ENCODE measurements around the gene CSH1. TPM values are rescaled to one million over a fixed set of nuclear protein-coding genes. Genes with fewer than 3 reads are reported as not detected.
"Not testable (repeated sequence)": the region's sequence is repeated elsewhere in the genome, so short reads cannot be mapped to it uniquely, and the experiment has no call there.

Gene CSH1
- total RNA-seq, 3 donors from 2014 or later (not counting 1 experiment from before 2014, with no cell fraction given) = not detected

DNA sequence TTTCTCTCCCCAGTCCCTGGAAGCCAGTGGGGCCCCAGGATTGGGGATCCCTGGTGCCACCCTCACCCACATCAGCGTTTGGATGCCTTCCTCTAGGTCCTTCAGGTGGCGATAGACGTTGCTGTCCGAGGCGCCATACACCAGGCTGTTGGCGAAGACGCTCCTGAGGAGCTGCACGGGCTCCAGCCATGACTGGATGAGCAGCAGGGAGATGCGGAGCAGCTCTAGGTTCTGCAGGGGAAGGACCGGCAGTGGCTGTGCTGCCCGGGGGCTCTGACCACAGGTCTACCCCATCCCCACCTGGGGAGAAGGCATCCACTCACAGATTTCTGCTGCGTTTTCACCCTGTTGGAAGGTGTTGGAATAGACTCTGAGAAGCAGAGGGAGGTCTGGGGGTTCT lies 15.7 kb downstream of the CSH1 start:
- WGBS (ENCODE audit: insufficient coverage) = 87% methylated on average over 12 of the region's 12 CpGs
- no peak overlapping the region for H3K4me3 ChIP-seq (ENCODE audit: low read length)
- no peak overlapping the region for H3K27ac Mint-ChIP-seq
- no peaks in the 10 kb centered on the region for H3K36me3 ChIP-seq (ENCODE audit: control insufficient read depth, insufficient read depth, low read length)
- H3K9me3 ChIP-seq (ENCODE audit: control insufficient read depth, insufficient read depth, low read length) = no peaks in the 10 kb centered on the region
- TF ChIP-seq, protein P1, sequence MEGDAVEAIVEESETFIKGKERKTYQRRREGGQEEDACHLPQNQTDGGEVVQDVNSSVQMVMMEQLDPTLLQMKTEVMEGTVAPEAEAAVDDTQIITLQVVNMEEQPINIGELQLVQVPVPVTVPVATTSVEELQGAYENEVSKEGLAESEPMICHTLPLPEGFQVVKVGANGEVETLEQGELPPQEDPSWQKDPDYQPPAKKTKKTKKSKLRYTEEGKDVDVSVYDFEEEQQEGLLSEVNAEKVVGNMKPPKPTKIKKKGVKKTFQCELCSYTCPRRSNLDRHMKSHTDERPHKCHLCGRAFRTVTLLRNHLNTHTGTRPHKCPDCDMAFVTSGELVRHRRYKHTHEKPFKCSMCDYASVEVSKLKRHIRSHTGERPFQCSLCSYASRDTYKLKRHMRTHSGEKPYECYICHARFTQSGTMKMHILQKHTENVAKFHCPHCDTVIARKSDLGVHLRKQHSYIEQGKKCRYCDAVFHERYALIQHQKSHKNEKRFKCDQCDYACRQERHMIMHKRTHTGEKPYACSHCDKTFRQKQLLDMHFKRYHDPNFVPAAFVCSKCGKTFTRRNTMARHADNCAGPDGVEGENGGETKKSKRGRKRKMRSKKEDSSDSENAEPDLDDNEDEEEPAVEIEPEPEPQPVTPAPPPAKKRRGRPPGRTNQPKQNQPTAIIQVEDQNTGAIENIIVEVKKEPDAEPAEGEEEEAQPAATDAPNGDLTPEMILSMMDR (IDR thresholded peaks at IDR 0.05) = no peak
- no peaks in the 10 kb centered on the region for H3K36me3 Mint-ChIP-seq
- H3K9me3 Mint-ChIP-seq = no peaks in the 10 kb centered on the region
- H3K4me3 Mint-ChIP-seq = no peak overlapping the region
- no peak for ATAC-seq
- no peaks in the 10 kb centered on the region for H3K4me1 ChIP-seq (ENCODE audit: control insufficient read depth, insufficient read depth, low read length)
- peaks cover 0 to 8% of the 10 kb centered on the region in 2 donors for H3K27me3 Mint-ChIP-seq (ENCODE audit: low read depth in 2 of 2)
- intact Hi-C loops (cut with micrococcal nuclease) = no loop called here
- DNase-seq = no peak
- H3K27ac ChIP-seq (ENCODE audit: low read length) = no peak overlapping the region
- no peaks in the 10 kb centered on the region for H3K27me3 ChIP-seq (ENCODE audit: control insufficient read depth, insufficient read depth, low read length)
- H3K4me1 Mint-ChIP-seq = no peaks in the 10 kb centered on the region

DNA sequence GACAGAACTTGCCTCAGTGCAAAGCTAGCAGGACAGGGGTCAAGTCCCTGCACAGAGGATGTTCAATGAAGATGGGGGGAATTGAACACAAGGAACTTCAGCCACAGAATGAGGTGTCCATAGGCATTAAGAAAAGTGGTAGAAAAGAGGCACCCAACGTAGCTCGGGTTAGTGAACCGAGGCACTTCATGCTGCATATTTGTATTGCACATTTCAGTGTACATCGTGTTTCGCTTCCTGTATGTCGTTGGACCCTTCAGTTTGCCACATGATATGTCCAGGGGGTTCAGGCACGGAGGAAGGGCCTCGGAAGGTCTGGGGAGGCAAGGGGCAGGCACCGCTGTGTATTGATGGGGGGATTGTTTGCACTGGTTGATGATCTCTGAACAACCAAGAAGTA lies 18.0 kb downstream of the CSH1 start:
- H3K4me1 ChIP-seq (ENCODE audit: control insufficient read depth, insufficient read depth, low read length); H3K4me3 ChIP-seq (ENCODE audit: low read length); H3K4me1 Mint-ChIP-seq; H3K9me3 Mint-ChIP-seq; ATAC-seq; H3K27ac ChIP-seq (ENCODE audit: low read length); DNase-seq; H3K36me3 Mint-ChIP-seq; H3K27ac Mint-ChIP-seq; H3K9me3 ChIP-seq (ENCODE audit: control insufficient read depth, insufficient read depth, low read length); H3K4me3 Mint-ChIP-seq; H3K27me3 ChIP-seq (ENCODE audit: control insufficient read depth, insufficient read depth, low read length); H3K36me3 ChIP-seq (ENCODE audit: control insufficient read depth, insufficient read depth, low read length); intact Hi-C loops (cut with micrococcal nuclease): not testable (repeated sequence)
- H3K27me3 Mint-ChIP-seq (ENCODE audit: low read depth in 2 of 2) = peaks cover 0 to 10% of the 10 kb centered on the region in 2 donors
- 82% methylated on average over 9 of the region's 9 CpGs for WGBS (ENCODE audit: insufficient coverage)

DNA sequence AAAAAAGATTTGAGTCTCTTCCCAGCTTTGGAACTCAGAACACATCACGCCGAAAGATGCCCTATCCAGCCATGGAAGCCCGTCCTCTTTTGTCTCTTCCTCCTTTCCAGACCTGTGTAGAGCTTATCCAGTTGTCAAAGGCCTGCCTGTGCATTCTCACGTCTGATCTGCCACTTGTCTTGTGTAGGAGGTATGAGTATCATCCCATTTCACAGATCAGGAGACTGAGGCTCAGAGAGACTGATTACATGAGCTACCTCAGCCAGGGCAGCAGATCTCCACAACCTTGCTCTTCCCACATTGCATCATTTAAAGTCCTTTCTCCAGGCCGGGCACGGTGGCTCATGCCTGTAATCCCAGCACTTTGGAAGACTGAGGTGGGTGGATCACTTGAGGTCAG lies 21.7 kb downstream of the CSH1 start:
- H3K27ac ChIP-seq (ENCODE audit: low read length); DNase-seq; H3K27ac Mint-ChIP-seq; H3K36me3 Mint-ChIP-seq; H3K27me3 ChIP-seq (ENCODE audit: control insufficient read depth, insufficient read depth, low read length); H3K4me3 Mint-ChIP-seq; H3K4me1 Mint-ChIP-seq; H3K4me1 ChIP-seq (ENCODE audit: control insufficient read depth, insufficient read depth, low read length); H3K4me3 ChIP-seq (ENCODE audit: low read length); intact Hi-C loops (cut with micrococcal nuclease); ATAC-seq; H3K9me3 Mint-ChIP-seq; H3K9me3 ChIP-seq (ENCODE audit: control insufficient read depth, insufficient read depth, low read length); H3K36me3 ChIP-seq (ENCODE audit: control insufficient read depth, insufficient read depth, low read length); H3K27me3 Mint-ChIP-seq (ENCODE audit: low read depth in 2 of 2): not testable (repeated sequence)
- 95% methylated on average over 2 of the region's 6 CpGs for WGBS (ENCODE audit: insufficient coverage)

DNA sequence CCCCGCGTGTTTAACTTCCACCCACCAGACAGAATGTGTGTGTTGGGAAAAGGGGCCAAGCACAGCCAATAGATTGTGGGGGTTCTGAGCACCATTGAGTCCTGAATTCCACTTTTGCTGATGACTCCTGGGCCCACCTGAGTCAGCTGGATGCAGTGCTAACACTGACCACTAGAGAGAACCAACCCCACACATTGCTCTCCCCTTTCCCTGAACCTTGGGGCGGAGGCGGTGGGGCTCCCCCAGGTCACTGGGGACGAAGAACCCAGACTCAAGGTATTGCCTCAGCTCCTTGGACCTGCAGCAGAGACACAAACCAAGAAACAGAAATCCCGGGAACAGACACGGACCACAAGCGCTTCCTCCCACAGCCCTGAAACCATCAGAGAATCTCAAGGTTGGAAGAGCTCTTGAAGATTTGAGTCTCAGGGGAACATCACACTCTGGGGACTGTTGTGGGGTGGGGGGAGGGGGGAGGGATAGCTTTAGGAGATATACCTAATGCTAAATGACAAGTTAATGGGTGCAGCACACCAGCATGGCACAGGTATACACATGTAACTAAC lies 22.2 kb downstream of the CSH1 start:
- WGBS (ENCODE audit: insufficient coverage) = 68% methylated on average over 4 of the region's 8 CpGs

DNA sequence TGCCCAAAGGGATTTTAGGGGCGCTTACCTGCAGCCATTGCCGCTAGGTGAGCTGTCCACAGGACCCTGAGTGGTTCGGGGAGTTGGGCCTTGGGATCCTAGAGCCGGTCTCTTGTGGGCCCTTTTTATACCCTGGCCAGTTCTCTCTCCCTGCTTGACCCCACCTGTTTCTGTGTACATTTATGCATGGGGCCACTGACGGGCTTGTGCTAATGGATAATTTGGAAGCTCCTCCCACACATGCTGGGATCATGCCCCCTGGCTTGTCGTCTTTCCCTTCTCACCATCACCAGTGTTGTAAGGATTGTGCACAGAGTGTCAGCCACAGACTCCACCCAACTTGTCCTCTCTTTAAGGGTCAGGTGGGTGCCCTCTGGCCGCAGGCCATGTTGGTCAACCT lies 22.8 kb downstream of the CSH1 start, which contains the start of gene CSH2:
Gene CSH2 (minus strand): TSS at position 101 of the 400 bp plus-strand sequence. CDS start 63 bp downstream, at position 38.
- H3K9me3 Mint-ChIP-seq; H3K27me3 Mint-ChIP-seq (ENCODE audit: low read depth in 2 of 2); H3K4me3 Mint-ChIP-seq; intact Hi-C loops (cut with micrococcal nuclease); H3K4me1 ChIP-seq (ENCODE audit: control insufficient read depth, insufficient read depth, low read length); H3K27ac Mint-ChIP-seq; H3K27ac ChIP-seq (ENCODE audit: low read length); H3K36me3 Mint-ChIP-seq; H3K27me3 ChIP-seq (ENCODE audit: control insufficient read depth, insufficient read depth, low read length); H3K4me3 ChIP-seq (ENCODE audit: low read length); ATAC-seq; H3K36me3 ChIP-seq (ENCODE audit: control insufficient read depth, insufficient read depth, low read length); H3K9me3 ChIP-seq (ENCODE audit: control insufficient read depth, insufficient read depth, low read length); DNase-seq; H3K4me1 Mint-ChIP-seq: not testable (repeated sequence)
- no CpG with 5 or more reads among the region's 7 CpGs for WGBS (ENCODE audit: insufficient coverage)

More for the DNA sequence above, 22.2 kb downstream of the CSH1 start:
- ATAC-seq; H3K4me3 Mint-ChIP-seq; H3K27me3 ChIP-seq (ENCODE audit: control insufficient read depth, insufficient read depth, low read length); H3K4me1 ChIP-seq (ENCODE audit: control insufficient read depth, insufficient read depth, low read length); H3K36me3 Mint-ChIP-seq; H3K9me3 Mint-ChIP-seq; H3K9me3 ChIP-seq (ENCODE audit: control insufficient read depth, insufficient read depth, low read length); intact Hi-C loops (cut with micrococcal nuclease); H3K36me3 ChIP-seq (ENCODE audit: control insufficient read depth, insufficient read depth, low read length); H3K27me3 Mint-ChIP-seq (ENCODE audit: low read depth in 2 of 2); H3K27ac Mint-ChIP-seq; DNase-seq; H3K4me3 ChIP-seq (ENCODE audit: low read length); H3K4me1 Mint-ChIP-seq; H3K27ac ChIP-seq (ENCODE audit: low read length): not testable (repeated sequence)

DNA sequence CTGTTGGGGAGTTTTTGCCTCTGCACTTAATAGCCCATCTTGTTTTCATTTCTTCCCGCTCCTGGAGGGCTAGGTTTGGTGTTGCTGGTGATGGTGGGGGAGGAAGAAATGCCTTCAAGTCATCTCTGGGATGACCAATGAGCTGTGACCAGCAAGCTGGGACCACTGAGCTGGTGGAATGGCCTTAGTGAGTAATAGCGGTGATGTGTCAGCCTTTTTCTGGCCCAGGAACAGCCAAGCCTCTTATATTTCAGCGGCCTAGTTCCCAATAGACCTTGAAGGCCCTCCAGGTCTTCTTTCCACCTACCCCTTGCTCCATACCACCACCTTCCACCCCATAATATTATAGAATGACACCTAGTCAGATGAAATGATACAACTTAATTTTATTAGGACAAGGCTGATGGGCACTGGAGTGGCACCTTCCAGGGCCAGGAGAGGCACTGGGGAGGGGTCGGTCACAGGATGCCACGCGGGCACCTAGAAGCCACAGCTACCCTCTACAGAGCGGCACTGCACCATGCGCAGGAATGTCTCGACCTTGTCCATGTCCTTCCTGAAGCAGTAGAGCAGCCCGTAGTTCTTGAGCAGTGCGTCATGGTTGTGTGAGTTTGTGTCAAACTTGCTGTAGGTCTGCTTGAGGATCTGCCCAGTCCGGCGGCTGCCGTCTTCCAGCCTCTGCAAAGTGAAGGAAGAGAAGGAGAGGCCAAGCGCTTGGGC lies 24.6 kb downstream of the CSH1 start:
- H3K9me3 Mint-ChIP-seq; ATAC-seq; DNase-seq; H3K27me3 Mint-ChIP-seq (ENCODE audit: low read depth in 2 of 2); H3K4me1 Mint-ChIP-seq; intact Hi-C loops (cut with micrococcal nuclease); H3K9me3 ChIP-seq (ENCODE audit: control insufficient read depth, insufficient read depth, low read length); H3K36me3 Mint-ChIP-seq; H3K4me3 Mint-ChIP-seq; H3K4me3 ChIP-seq (ENCODE audit: low read length); H3K4me1 ChIP-seq (ENCODE audit: control insufficient read depth, insufficient read depth, low read length); H3K27ac ChIP-seq (ENCODE audit: low read length); H3K36me3 ChIP-seq (ENCODE audit: control insufficient read depth, insufficient read depth, low read length); H3K27ac Mint-ChIP-seq; H3K27me3 ChIP-seq (ENCODE audit: control insufficient read depth, insufficient read depth, low read length): not testable (repeated sequence)
- WGBS (ENCODE audit: insufficient coverage) = 98% methylated on average over 6 of the region's 15 CpGs

DNA sequence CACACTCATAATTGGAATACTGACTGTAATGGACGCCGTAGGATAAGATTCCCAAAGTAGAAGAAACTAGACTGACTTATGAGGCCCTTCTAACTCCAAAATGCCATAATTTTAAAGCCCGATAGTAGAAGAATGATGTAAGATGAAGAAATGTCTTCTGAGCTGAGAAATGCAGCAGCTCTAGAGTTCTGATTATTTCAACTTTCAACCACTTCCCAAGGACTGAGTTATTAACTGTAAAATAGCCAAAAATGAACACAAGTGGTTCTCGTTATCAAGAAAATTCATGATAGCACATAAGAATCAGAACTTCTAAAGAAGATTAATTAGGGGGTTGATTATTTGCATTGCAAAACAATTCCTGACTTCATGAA lies 26.1 kb downstream of the CSH1 start:
- H3K9me3 ChIP-seq (ENCODE audit: control insufficient read depth, insufficient read depth, low read length); intact Hi-C loops (cut with micrococcal nuclease); H3K27me3 ChIP-seq (ENCODE audit: control insufficient read depth, insufficient read depth, low read length); H3K4me3 Mint-ChIP-seq; H3K4me1 ChIP-seq (ENCODE audit: control insufficient read depth, insufficient read depth, low read length); H3K27ac ChIP-seq (ENCODE audit: low read length); ATAC-seq; H3K36me3 Mint-ChIP-seq; H3K27ac Mint-ChIP-seq; H3K4me3 ChIP-seq (ENCODE audit: low read length); H3K36me3 ChIP-seq (ENCODE audit: control insufficient read depth, insufficient read depth, low read length); H3K27me3 Mint-ChIP-seq (ENCODE audit: low read depth in 2 of 2); DNase-seq; H3K9me3 Mint-ChIP-seq; H3K4me1 Mint-ChIP-seq: not testable (repeated sequence)
- WGBS (ENCODE audit: insufficient coverage) = no CpG with 5 or more reads among the region's 4 CpGs
